ENCODE data around the gene NDUFV2.
"Not testable (repeated sequence)": the region's sequence is repeated elsewhere in the genome, so short reads cannot be mapped to it uniquely, and the experiment has no call there.

NDUFV2 gene

GRCh38 chr18:9102508-9103375 lies at the start of gene NDUFV2:
Gene NDUFV2 (plus strand): TSS chr18:9102699. CDS start chr18:9102744, 45 bp downstream.
- peak; percentile 95 for DNase-seq (ENCODE audit: low spot score)

GRCh38 chr18:9053814-9054213 lies 48.7 kb upstream of the NDUFV2 start:
- DNase-seq (ENCODE audit: low spot score): no peak

DNA sequence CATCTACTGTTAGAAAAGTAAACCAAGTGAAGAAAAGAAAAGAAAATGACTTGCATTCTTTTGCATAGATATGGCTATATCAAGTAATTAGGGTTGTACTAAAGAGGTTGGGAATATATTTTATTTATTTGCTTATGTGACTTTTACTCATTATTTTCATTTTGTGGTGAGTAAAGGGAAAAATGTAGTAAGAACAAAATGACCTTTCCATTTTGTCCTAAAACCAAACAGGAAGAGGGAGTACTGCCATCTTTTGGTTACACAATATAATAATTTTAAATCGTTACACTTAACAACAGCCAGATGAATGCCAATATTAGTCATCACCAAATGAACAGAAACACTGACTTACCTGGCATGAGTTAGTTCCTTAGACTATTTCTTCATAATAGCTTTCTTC lies 47.3 kb upstream of the NDUFV2 start:
- DNase-seq (ENCODE audit: low spot score): peak; percentile 75

- no peak for DNase-seq (ENCODE audit: low spot score)
Measured at GRCh38 chr18:9055626-9056025, 46.9 kb upstream of the NDUFV2 start.

GRCh38 chr18:9057646-9058045 lies 44.9 kb upstream of the NDUFV2 start:
- no peak for DNase-seq (ENCODE audit: low spot score)

DNA sequence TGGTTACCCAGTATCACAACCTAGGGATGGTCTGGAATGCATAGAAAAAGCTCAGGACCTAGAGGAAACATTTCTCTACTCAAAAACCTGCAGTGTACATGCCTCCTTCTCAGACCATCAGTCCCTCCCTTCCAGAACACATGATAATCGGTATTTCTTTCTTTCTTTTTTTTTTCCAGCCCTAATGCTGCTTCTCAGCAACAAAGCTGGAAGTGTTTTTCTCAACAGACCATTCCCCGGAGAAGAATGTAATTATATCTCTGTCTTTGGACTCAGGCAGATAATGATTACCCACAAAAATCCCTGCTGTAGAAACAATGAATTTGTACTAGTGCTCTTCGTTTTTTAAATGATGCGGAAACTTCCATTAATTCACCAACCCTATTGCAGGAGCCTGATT lies 44.1 kb upstream of the NDUFV2 start:
- DNase-seq (ENCODE audit: low spot score): no peak

DNA sequence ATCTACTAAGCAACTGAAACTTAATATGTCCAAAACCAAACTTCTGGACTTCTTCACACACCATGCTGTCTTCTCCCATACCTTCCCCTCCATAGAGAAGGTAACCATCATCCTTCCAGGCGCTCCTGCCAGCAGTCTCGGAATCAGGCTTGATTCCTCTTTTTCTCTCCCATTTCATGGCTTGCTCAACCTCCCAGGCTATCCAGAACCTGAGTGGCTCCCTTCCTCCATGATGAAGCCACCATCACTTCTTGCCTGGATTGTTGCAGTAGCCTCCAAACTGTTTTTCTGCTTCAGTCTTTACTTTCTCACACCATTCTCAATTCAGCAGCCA lies 40.1 kb upstream of the NDUFV2 start:
- no peak for DNase-seq (ENCODE audit: low spot score)

- DNase-seq (ENCODE audit: low spot score): no peak
Measured at GRCh38 chr18:9065864-9066263, 36.6 kb upstream of the NDUFV2 start.

- no peak for DNase-seq (ENCODE audit: low spot score)
Measured at GRCh38 chr18:9066358-9066757, 36.1 kb upstream of the NDUFV2 start.

DNA sequence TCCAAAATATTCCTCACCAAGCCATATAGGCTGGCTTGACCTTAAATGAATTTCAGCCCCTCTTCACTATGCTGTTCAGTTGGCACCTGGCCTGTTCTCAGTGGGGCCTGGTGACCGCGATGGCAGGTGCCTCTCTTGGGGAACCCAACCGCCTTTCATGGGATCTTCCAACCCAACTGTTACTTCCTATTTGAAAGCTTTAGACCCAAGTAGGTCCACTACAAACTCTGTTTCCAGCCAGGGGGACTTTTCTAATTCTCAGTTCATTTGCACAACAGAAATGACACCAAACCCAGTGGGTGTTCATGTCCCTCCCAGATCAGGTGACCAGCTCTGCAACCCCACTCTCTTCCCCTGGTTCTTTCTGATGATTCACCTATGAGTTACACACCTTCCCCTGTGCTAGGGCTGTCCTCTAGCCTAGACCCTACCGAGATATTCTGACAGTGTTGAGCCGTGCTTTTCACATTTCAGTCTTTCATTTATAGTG lies 35.6 kb upstream of the NDUFV2 start:
- DNase-seq (ENCODE audit: low spot score): peak; percentile 18

- no peak for DNase-seq (ENCODE audit: low spot score)
Measured at GRCh38 chr18:9067823-9068222, 34.7 kb upstream of the NDUFV2 start.

DNA sequence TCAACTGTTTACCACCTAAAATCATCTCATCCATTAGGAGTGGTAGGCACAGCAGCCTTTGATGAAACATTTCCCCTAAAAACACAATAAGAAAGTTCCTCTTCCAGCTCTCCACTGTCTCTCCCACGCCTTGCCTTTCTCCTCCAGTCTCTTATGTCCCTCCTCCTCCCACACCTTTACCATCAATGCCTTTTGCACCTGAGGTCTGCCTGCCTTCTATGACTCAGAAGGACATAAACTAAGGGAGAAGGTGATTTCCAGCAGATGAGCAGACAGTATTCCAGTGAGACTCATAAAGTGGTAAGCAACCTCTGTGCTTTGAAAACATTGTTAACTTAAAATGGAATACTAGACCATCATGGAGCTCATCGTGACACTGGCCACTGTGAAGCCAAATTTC lies 34.2 kb upstream of the NDUFV2 start:
- DNase-seq (ENCODE audit: low spot score): peak; percentile 76

- DNase-seq (ENCODE audit: low spot score): no peak
Measured at GRCh38 chr18:9069601-9070000, 32.9 kb upstream of the NDUFV2 start.

DNA sequence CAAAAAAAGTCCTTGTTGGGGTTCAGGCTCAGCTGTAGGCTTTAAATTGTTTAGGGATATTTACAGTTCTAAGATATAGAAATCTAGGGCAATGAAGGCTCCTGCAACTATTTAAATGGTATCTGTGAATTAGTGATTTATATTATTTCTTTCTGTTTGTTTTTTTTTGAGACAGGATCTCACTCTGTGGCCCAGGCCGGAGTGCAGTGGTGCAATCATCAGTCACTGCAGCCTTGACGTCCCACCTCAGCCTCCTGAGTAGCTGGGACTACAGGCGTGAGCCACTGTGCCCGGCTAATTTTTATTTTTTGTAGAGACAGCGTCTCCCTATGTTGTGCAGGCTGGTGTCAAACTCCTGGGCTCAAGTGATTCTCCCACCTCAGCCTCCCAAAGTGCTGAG lies 32.3 kb upstream of the NDUFV2 start:
- DNase-seq (ENCODE audit: low spot score): no peak

DNA sequence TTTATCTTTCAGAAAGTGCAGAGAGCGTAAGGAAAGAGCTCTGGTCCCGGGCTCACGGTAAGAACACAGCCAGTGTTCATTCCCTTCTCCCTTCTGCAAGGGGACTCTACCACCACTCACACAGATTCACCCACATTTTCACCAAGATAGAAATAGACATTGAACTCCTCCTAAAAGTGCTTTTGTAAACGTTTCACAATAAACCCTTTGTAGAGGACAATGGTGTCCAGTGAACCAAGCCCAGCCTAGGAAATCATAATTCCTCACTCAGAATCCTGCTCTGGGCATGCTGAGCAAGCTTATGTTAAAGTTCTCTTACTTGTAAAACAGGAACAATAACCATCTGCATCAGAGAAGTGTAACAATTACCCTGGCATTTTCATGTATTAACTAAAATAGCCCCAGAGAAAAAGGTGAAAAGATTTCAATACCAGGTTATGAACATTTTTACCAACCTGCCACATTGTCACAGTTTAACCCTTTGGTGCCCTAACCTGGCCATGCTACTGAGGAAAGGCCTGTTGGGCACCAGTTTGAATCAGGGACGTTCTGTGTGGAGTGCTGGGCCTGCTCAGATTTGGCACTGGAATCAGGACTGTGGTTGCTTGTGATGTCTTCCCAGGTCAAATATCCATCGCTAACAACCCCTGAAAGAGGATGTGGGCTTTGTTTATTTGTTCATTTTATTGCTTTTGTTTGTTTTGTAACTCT lies 22.5 kb upstream of the NDUFV2 start:
- DNase-seq (ENCODE audit: low spot score): no peak

- no peak for DNase-seq (ENCODE audit: low spot score)
Measured at GRCh38 chr18:9081940-9082339, 20.6 kb upstream of the NDUFV2 start.

DNA sequence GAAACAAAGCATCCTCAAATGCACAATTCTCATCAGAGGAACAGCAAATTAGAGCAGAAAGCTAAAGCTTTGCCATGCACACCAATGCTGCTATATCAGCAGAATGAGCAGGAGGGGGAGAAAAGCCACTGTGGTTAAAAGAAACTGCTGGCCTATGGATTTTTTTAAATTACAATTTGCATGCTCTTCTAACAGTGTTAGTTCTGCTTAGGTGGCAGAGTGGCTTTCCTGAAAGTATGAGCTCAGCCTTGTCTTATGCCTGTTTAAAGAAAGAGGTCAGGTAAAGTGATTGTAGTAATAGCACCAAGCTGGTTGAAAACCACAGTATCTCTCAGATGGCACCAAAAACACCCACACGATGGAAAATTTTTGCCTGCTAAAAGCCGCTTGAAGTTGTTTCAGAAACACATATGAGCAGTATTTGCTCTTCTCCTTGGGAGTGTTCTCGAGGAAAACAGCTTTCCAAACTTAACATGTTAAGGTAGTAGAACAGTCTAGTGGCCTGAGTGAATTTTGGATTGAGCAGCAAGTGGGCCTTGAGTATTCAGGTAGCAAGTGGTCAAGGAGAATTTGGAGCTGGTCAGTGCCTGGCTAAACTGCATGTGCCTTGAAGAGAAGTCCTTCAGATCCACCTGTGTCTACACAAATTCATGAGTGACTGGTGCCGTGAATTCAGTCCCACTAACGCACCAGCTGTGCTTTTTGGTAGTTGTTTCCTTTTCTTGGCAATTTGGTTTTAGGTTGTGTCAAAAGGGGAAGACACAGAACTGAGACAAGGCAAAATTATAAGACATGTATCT lies 19.6 kb upstream of the NDUFV2 start:
- no peak for DNase-seq (ENCODE audit: low spot score)

DNA sequence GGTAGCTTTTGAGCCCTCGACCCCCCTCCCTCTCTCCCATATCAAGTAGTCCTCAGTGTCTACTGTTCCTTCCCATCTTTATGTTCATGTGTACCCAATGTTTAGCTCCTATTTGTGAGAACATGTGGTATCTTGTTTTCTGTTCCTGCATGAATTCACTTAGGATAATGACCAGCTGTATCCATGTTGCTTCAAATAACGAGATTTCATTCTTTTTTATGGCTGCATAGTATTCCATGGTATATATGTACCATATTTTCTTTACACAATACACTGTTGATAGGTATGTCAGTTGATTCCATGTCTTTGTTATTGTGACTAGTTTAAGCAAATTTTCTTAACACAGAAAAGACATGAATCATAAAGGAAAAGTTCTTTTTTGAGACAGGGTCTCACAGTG lies 16.5 kb upstream of the NDUFV2 start:
- DNase-seq (ENCODE audit: low spot score): no peak

DNA sequence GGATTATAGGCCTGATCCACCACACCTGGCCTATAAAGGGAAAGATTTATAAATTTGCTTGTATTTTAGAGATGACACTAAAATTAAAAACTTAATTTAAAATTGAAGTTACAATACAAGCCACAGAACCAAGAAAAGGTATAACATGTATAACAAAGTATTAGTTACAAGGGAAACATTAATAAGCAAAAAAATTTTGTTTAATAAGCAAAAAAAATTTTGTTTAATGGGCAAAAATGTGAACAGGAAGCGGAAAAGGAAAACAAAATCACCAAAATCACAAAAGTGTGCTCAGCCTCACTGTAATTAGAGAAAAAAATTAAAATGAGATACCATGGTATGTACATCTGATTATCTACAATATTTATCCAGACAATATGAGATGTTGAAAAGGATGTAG lies 15.9 kb upstream of the NDUFV2 start:
- no peak for DNase-seq (ENCODE audit: low spot score)

- DNase-seq (ENCODE audit: low spot score): no peak
Measured at GRCh38 chr18:9087144-9087543, 15.4 kb upstream of the NDUFV2 start.

GRCh38 chr18:9088252-9088651 lies 14.2 kb upstream of the NDUFV2 start:
- DNase-seq (ENCODE audit: low spot score): no peak

GRCh38 chr18:9088727-9089126 lies 13.8 kb upstream of the NDUFV2 start:
- DNase-seq (ENCODE audit: low spot score): not testable (repeated sequence)

- no peak for DNase-seq (ENCODE audit: low spot score)
Measured at GRCh38 chr18:9090578-9090977, 11.9 kb upstream of the NDUFV2 start.

Measured in kidney tubule cell (primary cell).